GM23338 (cell line): ENCODE results near the gene GHR. TPM values are rescaled to one million over a fixed set of nuclear protein-coding genes. Genes with fewer than 3 reads are reported as not detected.

Source experiments
- ATAC-seq: fragments of 200-7000 bp; cut with Tn5 transposase; 3 replicates; pipeline ENCODE4 v1.9.1; 2020
- DNase-seq: peaks from one replicate; pipeline ENCODE4 v3.0.0-alpha.2; 2015; ENCODE audit warnings: low spot score
- H2AFZ ChIP-seq: fragments of 200-600 bp; sonication (generic); 2 replicates; pipeline ENCODE4 v1.8.0; 2016; ENCODE audit warnings: antibody characterized with exemption, mild to moderate bottlenecking, moderate library complexity
- H3F3A ChIP-seq: fragments of 200-600 bp; sonication (generic); replicated peaks from 2 replicates; pipeline ENCODE4 v1.8.0; 2017; ENCODE audit warnings: antibody characterized with exemption, mixed run types, low read depth
- H3K27ac ChIP-seq: fragments of 200-600 bp; sonication (generic); 2 replicates; pipeline ENCODE4 v1.6.1; 2016; ENCODE audit warnings: low read depth
- H3K27me3 ChIP-seq: fragments of 200-600 bp; sonication (generic); 2 replicates; pipeline ENCODE4 v1.8.0; 2016; ENCODE audit warnings: mild to moderate bottlenecking, mixed run types, moderate library complexity; ENCODE audit not compliant: insufficient read depth
- H3K36me3 ChIP-seq: fragments of 200-600 bp; sonication (generic); 2 replicates; pipeline ENCODE4 v1.8.0; 2016; ENCODE audit warnings: mild to moderate bottlenecking; ENCODE audit not compliant: insufficient read depth
- H3K4me1 ChIP-seq: fragments of 200-600 bp; sonication (generic); 2 replicates; pipeline ENCODE4 v1.8.0; 2016; ENCODE audit warnings: mild to moderate bottlenecking, moderate library complexity; ENCODE audit not compliant: insufficient read depth
- H3K4me2 ChIP-seq: fragments of 200-600 bp; sonication (generic); 2 replicates; pipeline ENCODE4 v1.7.1; 2017; ENCODE audit warnings: mixed run types
- H3K4me3 ChIP-seq: fragments of 200-600 bp; sonication (generic); 2 replicates; pipeline ENCODE4 v1.6.1; 2016; ENCODE audit warnings: mixed run types
- H3K79me2 ChIP-seq: fragments of 200-600 bp; sonication (generic); replicated peaks from 2 replicates; pipeline ENCODE4 v1.8.0; 2017; ENCODE audit warnings: mild to moderate bottlenecking; ENCODE audit not compliant: insufficient read depth
- H3K9me2 ChIP-seq: fragments of 200-600 bp; sonication (generic); 2 replicates; pipeline ENCODE4 v1.8.0; 2017; ENCODE audit not compliant: insufficient read depth
- H4K20me1 ChIP-seq: fragments of 200-600 bp; sonication (generic); replicated peaks from 2 replicates; pipeline ENCODE4 v1.8.0; 2017; ENCODE audit warnings: mild to moderate bottlenecking; ENCODE audit not compliant: insufficient read depth
- H3K27ac Mint-ChIP-seq: 2 replicates; pipeline ENCODE4 v1.8.0; 2020; ENCODE audit warnings: inconsistent platforms, mild to moderate bottlenecking, moderate library complexity, mixed read lengths
- H3K27me3 Mint-ChIP-seq: 3 replicates; pipeline ENCODE4 v1.8.0; 2022; ENCODE audit warnings: low read depth, mild to moderate bottlenecking, moderate library complexity, mixed read lengths, inconsistent platforms; ENCODE audit not compliant: insufficient read depth, poor library complexity
- H3K36me3 Mint-ChIP-seq: 3 replicates; pipeline ENCODE4 v1.8.0; 2021; ENCODE audit warnings: low read depth, mild to moderate bottlenecking, inconsistent platforms, moderate library complexity, mixed read lengths
- H3K4me1 Mint-ChIP-seq: 3 replicates; pipeline ENCODE4 v1.8.0; 2020; ENCODE audit warnings: mild to moderate bottlenecking, inconsistent platforms, mixed read lengths
- H3K4me3 Mint-ChIP-seq: 3 replicates; pipeline ENCODE4 v1.8.0; 2021; ENCODE audit warnings: moderate library complexity, mild to moderate bottlenecking, inconsistent platforms, mixed read lengths
- H3K9me3 Mint-ChIP-seq: 3 replicates; pipeline ENCODE4 v1.8.0; 2020; ENCODE audit warnings: moderate library complexity, mild to moderate bottlenecking, inconsistent platforms, mixed read lengths
- CREB1 ChIP-seq: fragments of 250-450 bp; sonication (Bioruptor Pico); IDR thresholded peaks from 2 replicates; pipeline ENCODE4 v1.5.0; 2020; ENCODE audit warnings: low read depth, mild to moderate bottlenecking, moderate library complexity
- EZH2 ChIP-seq: fragments of 200-600 bp; sonication (generic); IDR thresholded peaks from one replicate; pipeline ENCODE4 v1.8.0; 2017; ENCODE audit warnings: antibody characterized with exemption, mild to moderate bottlenecking, low read depth; ENCODE audit not compliant: unreplicated experiment
- EZH2phosphoT487 ChIP-seq: fragments of 200-600 bp; sonication (generic); IDR thresholded peaks from one replicate; pipeline ENCODE4 v1.8.1; 2018; ENCODE audit warnings: antibody characterized with exemption; ENCODE audit not compliant: unreplicated experiment
- NANOG ChIP-seq: IDR thresholded peaks from 2 replicates; pipeline ENCODE4 v1.6.1; 2016; ENCODE audit warnings: antibody characterized with exemption, borderline replicate concordance
- STAT1 ChIP-seq: IDR thresholded peaks from one replicate; pipeline ENCODE4 v1.6.1; 2016; ENCODE audit warnings: antibody characterized with exemption; ENCODE audit not compliant: unreplicated experiment
- polyA plus RNA-seq: library from polyadenylated mRNA; unstranded; fragments of >200 nt; fragmentation: Nextera tagmentation; extraction: Ambion mirVana; gene quantifications from 2 replicates; pipeline ENCODE4 v1.2.1, GENCODE V29; 2016
- total RNA-seq: library from RNA; depleted of rRNA; stranded (reverse); fragments of >200 nt; shearing (Covaris generic); gene quantifications from 2 replicates; pipeline ENCODE4 v1.2.3, GENCODE V29; 2014
- TF ChIP-seq, protein P1 (sequence below): fragments of 250-450 bp; sonication (Bioruptor Pico); IDR thresholded peaks from 2 replicates; pipeline ENCODE4 v1.5.0; 2020; ENCODE audit warnings: mild to moderate bottlenecking, moderate library complexity
- TF ChIP-seq, protein P2 (sequence below): IDR thresholded peaks from one replicate; pipeline ENCODE4 v1.6.1; 2018; ENCODE audit warnings: antibody characterized with exemption; ENCODE audit not compliant: unreplicated experiment

GHR gene
- total and polyA plus RNA-seq, 2 experiments from 2014 or later, result 0.21 to 1.9 TPM

DNA sequence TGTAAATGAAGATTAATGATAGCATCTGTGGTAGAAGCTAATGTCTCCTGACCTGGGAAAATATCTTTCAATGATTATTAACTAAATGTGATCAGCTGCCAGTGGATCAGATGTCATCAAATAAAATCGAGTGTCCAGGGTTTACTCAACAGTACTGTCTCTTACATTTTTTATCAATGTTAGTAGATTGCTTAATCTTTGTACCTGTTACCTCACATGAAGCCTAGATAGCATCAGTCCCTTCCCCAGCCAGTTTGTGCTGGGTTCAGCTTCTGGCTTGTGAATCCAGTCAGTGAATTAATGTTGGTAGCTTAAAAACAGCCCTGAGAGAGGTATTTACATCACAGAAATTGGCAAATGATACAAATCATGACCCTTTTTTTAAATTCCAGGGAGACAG lies 134.4 kb downstream of the GHR start:
- no peaks in the 10 kb centered on the region for H3K79me2 ChIP-seq
- H3K9me3 Mint-ChIP-seq, result peaks cover 14% of the 10 kb centered on the region; the same call in 2 of the 3 replicates
- no peak overlapping the region for H3K27ac ChIP-seq
- no peaks in the 10 kb centered on the region for H3K27me3 ChIP-seq
- H3K4me1 Mint-ChIP-seq, result peaks cover 6% of the 10 kb centered on the region; the same call in 1 of the 3 replicates
- no peaks in the 10 kb centered on the region for H3K27me3 Mint-ChIP-seq
- ATAC-seq, result no peak
- no peak overlapping the region for H3K4me3 ChIP-seq
- DNase-seq, result no peak
- no peak overlapping the region for H3K4me2 ChIP-seq
- TF ChIP-seq EZH2, result no peak
- TF ChIP-seq CREB1, result no peak
- no peak for TF ChIP-seq NANOG
- TF ChIP-seq, protein P1, sequence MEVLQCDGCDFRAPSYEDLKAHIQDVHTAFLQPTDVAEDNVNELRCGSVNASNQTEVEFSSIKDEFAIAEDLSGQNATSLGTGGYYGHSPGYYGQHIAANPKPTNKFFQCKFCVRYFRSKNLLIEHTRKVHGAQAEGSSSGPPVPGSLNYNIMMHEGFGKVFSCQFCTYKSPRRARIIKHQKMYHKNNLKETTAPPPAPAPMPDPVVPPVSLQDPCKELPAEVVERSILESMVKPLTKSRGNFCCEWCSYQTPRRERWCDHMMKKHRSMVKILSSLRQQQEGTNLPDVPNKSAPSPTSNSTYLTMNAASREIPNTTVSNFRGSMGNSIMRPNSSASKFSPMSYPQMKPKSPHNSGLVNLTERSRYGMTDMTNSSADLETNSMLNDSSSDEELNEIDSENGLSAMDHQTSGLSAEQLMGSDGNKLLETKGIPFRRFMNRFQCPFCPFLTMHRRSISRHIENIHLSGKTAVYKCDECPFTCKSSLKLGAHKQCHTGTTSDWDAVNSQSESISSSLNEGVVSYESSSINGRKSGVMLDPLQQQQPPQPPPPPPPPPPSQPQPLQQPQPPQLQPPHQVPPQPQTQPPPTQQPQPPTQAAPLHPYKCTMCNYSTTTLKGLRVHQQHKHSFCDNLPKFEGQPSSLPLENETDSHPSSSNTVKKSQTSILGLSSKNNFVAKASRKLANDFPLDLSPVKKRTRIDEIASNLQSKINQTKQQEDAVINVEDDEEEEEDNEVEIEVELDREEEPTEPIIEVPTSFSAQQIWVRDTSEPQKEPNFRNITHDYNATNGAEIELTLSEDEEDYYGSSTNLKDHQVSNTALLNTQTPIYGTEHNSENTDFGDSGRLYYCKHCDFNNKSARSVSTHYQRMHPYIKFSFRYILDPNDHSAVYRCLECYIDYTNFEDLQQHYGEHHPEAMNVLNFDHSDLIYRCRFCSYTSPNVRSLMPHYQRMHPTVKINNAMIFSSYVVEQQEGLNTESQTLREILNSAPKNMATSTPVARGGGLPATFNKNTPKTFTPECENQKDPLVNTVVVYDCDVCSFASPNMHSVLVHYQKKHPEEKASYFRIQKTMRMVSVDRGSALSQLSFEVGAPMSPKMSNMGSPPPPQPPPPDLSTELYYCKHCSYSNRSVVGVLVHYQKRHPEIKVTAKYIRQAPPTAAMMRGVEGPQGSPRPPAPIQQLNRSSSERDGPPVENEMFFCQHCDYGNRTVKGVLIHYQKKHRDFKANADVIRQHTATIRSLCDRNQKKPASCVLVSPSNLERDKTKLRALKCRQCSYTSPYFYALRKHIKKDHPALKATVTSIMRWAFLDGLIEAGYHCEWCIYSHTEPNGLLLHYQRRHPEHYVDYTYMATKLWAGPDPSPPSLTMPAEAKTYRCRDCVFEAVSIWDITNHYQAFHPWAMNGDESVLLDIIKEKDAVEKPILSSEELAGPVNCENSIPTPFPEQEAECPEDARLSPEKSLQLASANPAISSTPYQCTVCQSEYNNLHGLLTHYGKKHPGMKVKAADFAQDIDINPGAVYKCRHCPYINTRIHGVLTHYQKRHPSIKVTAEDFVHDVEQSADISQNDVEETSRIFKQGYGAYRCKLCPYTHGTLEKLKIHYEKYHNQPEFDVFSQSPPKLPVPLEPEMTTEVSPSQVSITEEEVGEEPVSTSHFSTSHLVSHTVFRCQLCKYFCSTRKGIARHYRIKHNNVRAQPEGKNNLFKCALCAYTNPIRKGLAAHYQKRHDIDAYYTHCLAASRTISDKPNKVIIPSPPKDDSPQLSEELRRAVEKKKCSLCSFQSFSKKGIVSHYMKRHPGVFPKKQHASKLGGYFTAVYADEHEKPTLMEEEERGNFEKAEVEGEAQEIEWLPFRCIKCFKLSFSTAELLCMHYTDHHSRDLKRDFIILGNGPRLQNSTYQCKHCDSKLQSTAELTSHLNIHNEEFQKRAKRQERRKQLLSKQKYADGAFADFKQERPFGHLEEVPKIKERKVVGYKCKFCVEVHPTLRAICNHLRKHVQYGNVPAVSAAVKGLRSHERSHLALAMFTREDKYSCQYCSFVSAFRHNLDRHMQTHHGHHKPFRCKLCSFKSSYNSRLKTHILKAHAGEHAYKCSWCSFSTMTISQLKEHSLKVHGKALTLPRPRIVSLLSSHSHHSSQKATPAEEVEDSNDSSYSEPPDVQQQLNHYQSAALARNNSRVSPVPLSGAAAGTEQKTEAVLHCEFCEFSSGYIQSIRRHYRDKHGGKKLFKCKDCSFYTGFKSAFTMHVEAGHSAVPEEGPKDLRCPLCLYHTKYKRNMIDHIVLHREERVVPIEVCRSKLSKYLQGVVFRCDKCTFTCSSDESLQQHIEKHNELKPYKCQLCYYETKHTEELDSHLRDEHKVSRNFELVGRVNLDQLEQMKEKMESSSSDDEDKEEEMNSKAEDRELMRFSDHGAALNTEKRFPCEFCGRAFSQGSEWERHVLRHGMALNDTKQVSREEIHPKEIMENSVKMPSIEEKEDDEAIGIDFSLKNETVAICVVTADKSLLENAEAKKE (CRISPR knock-in tag), result no peak
- TF ChIP-seq EZH2phosphoT487, result no peak
- TF ChIP-seq, protein P2, sequence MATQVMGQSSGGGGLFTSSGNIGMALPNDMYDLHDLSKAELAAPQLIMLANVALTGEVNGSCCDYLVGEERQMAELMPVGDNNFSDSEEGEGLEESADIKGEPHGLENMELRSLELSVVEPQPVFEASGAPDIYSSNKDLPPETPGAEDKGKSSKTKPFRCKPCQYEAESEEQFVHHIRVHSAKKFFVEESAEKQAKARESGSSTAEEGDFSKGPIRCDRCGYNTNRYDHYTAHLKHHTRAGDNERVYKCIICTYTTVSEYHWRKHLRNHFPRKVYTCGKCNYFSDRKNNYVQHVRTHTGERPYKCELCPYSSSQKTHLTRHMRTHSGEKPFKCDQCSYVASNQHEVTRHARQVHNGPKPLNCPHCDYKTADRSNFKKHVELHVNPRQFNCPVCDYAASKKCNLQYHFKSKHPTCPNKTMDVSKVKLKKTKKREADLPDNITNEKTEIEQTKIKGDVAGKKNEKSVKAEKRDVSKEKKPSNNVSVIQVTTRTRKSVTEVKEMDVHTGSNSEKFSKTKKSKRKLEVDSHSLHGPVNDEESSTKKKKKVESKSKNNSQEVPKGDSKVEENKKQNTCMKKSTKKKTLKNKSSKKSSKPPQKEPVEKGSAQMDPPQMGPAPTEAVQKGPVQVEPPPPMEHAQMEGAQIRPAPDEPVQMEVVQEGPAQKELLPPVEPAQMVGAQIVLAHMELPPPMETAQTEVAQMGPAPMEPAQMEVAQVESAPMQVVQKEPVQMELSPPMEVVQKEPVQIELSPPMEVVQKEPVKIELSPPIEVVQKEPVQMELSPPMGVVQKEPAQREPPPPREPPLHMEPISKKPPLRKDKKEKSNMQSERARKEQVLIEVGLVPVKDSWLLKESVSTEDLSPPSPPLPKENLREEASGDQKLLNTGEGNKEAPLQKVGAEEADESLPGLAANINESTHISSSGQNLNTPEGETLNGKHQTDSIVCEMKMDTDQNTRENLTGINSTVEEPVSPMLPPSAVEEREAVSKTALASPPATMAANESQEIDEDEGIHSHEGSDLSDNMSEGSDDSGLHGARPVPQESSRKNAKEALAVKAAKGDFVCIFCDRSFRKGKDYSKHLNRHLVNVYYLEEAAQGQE, result no peak
- TF ChIP-seq STAT1, result no peak
- no peak overlapping the region for H2AFZ ChIP-seq
- H3F3A ChIP-seq, result no peaks in the 10 kb centered on the region
- H3K36me3 Mint-ChIP-seq, result no peaks in the 10 kb centered on the region
- no peak overlapping the region for H3K27ac Mint-ChIP-seq
- H3K9me2 ChIP-seq, result no peaks in the 10 kb centered on the region
- H4K20me1 ChIP-seq, result 0 out of 2 replicates have a peak, but pooled peaks cover 3% of the 10 kb centered on the region
- H3K4me3 Mint-ChIP-seq, result no peak overlapping the region
- no peaks in the 10 kb centered on the region for H3K36me3 ChIP-seq
- no peaks in the 10 kb centered on the region for H3K4me1 ChIP-seq
